HepG2 (cell line): ENCODE results near the gene GSK3A. TPM values are rescaled to one million over a fixed set of nuclear protein-coding genes. Genes with fewer than 3 reads are reported as not detected.
A peak's percentile ranks its signal among the peaks of the same experiment; 100 is the strongest.

Source experiments
- AGO1 ChIP-seq: fragments of 200-400 bp; formaldehyde crosslinking; IDR thresholded peaks from 2 replicates; pipeline ENCODE4 v1.6.1; 2017; ENCODE audit warnings: mild to moderate bottlenecking, low read depth, low read length, moderate library complexity; ENCODE audit not compliant: poor library complexity, severe bottlenecking
- ATF7-NPFF ChIP-seq: sonication (generic); formaldehyde crosslinking; IDR thresholded peaks from 2 replicates; pipeline ENCODE4 v1.8.1; 2023; ENCODE audit warnings: mild to moderate bottlenecking, low read depth, missing genetic modification reagents, moderate library complexity
- CCDC6 ChIP-seq: sonication (generic); formaldehyde crosslinking; IDR thresholded peaks from 2 replicates; pipeline ENCODE4 v1.8.1; 2022; ENCODE audit warnings: mild to moderate bottlenecking, missing genetic modification reagents, moderate library complexity
- FOXK2 ChIP-seq: fragments of 450-650 bp; IDR thresholded peaks from 2 replicates; pipeline ENCODE4 v1.6.1; 2016
- GLI4 ChIP-seq: sonication (generic); formaldehyde crosslinking; IDR thresholded peaks from 2 replicates; pipeline ENCODE4 v1.5.1; 2020; ENCODE audit warnings: missing genetic modification reagents, mild to moderate bottlenecking, moderate library complexity, borderline replicate concordance
- HMGA1 ChIP-seq: sonication (generic); formaldehyde crosslinking; conservative IDR thresholded peaks from 2 replicates; pipeline ENCODE4 v1.4.0; 2020; ENCODE audit warnings: missing genetic modification reagents
- IRF9 ChIP-seq: sonication (generic); formaldehyde crosslinking; IDR thresholded peaks from 2 replicates; pipeline ENCODE4 v1.8.0; 2022; ENCODE audit warnings: missing genetic modification reagents, mild to moderate bottlenecking, borderline replicate concordance
- KLF9 ChIP-seq: IDR thresholded peaks from 2 replicates; pipeline ENCODE4 v1.6.1; 2016; ENCODE audit warnings: low read depth
- PLSCR1 ChIP-seq: sonication (generic); formaldehyde crosslinking; IDR thresholded peaks from 2 replicates; pipeline ENCODE4 v1.5.0; 2020; ENCODE audit warnings: missing genetic modification reagents, mild to moderate bottlenecking, borderline replicate concordance
- TBX3 ChIP-seq: fragments of 450-650 bp; IDR thresholded peaks from 2 replicates; pipeline ENCODE4 v1.6.1; 2017; ENCODE audit warnings: antibody characterized with exemption, mild to moderate bottlenecking, inconsistent platforms, borderline replicate concordance
- TSC22D2 ChIP-seq: sonication (generic); formaldehyde crosslinking; IDR thresholded peaks from 2 replicates; pipeline ENCODE4 v1.5.1; 2020; ENCODE audit warnings: missing genetic modification reagents, mild to moderate bottlenecking, borderline replicate concordance
- ZBTB1 ChIP-seq: sonication (generic); formaldehyde crosslinking; IDR thresholded peaks from 2 replicates; pipeline ENCODE4 v1.4.0; 2020; ENCODE audit warnings: missing genetic modification reagents, borderline replicate concordance
- ZFP1 ChIP-seq: IDR thresholded peaks from 2 replicates; pipeline ENCODE4 v1.6.1; 2016
- ZNF275 ChIP-seq: sonication (generic); formaldehyde crosslinking; IDR thresholded peaks from 2 replicates; pipeline ENCODE4 v1.8.0; 2022; ENCODE audit warnings: missing genetic modification reagents, mild to moderate bottlenecking, inconsistent platforms, borderline replicate concordance
- ZNF484 ChIP-seq: sonication (generic); formaldehyde crosslinking; IDR thresholded peaks from 2 replicates; pipeline ENCODE4 v1.5.1; 2020; ENCODE audit warnings: mild to moderate bottlenecking, low read depth, missing genetic modification reagents, borderline replicate concordance
- ZNF501 ChIP-seq: sonication (generic); formaldehyde crosslinking; IDR thresholded peaks from 2 replicates; pipeline ENCODE4 v1.5.1; 2020; ENCODE audit warnings: mild to moderate bottlenecking, moderate library complexity, missing genetic modification reagents
- ZNF547 ChIP-seq: sonication (generic); formaldehyde crosslinking; IDR thresholded peaks from 2 replicates; pipeline ENCODE4 v1.5.1; 2020; ENCODE audit warnings: mild to moderate bottlenecking, missing genetic modification reagents
- polyA plus RNA-seq, 8 experiments: library from polyadenylated mRNA; depleted of rRNA in 3 of 8; stranded (reverse) in 7 of 8; unstranded in 1 of 8; fragments of >200 nt; fragmentation: Illumina TruSeq in 4 of 8; extraction: Trizol in 4 of 8; gene quantifications; 2 replicates each; pipeline versions ENCODE4 v1.2.1 to v1.2.3, GENCODE V29; 2011 to 2016; ENCODE audit warnings: low read depth in 4 of 8, missing spikeins in 1 of 8, mixed read lengths in 1 of 8; ENCODE audit not compliant: insufficient read depth in 1 of 8
- total RNA-seq, 5 experiments: library from RNA; depleted of rRNA; stranded (reverse); fragments of >200 nt; fragmentation: Illumina TruSeq; extraction: Trizol; gene quantifications; 2 replicates each; pipeline ENCODE4 v1.2.3, GENCODE V29; 2016; ENCODE audit warnings: low read depth in 1 of 5
- TF ChIP-seq, protein P1 (sequence below): IDR thresholded peaks from 2 replicates; pipeline ENCODE4 v1.6.1; 2016; ENCODE audit warnings: mild to moderate bottlenecking, missing biosample characterization, missing genetic modification reagents
- TF ChIP-seq, protein P2 (sequence below), 2 experiments: sonication (generic) in 1 of 2; formaldehyde crosslinking in 1 of 2; IDR thresholded peaks; 2 replicates each; pipeline versions ENCODE4 v1.6.1 to v1.9.0; 2014 to 2022; ENCODE audit warnings: antibody characterized with exemption in 1 of 2, borderline replicate concordance in 1 of 2, inconsistent platforms in 1 of 2, low read depth in 1 of 2, missing genetic modification reagents in 1 of 2

Gene GSK3A
- total and polyA plus RNA-seq, 2 of the 13 experiments (the other 11 are each of a cell fraction or from before 2014, with no cell fraction given) = 16.9 to 52.5 TPM

GRCh38 chr19:42254850-42255765 is 12.7 kb upstream of the GSK3A start, which contains the start of gene ERF (continued):
- TF ChIP-seq ZNF547 (no peak), HMGA1 (CRISPR knock-in tag) (no peak), ZNF484 (CRISPR knock-in tag) (no peak), ZFP1 (CRISPR knock-in tag) (no peak), IRF9 (CRISPR knock-in tag) (no peak), ZNF275 (CRISPR knock-in tag) (no peak; the same call in 1 of the 2 replicates), KLF9 (CRISPR knock-in tag) (no peak), FOXK2 (no peak), AGO1 (no peak), ZBTB1 (CRISPR knock-in tag) (no peak), ATF7-NPFF (0 out of 2 replicates have a peak, but pooled peaks have one; percentile 14), PLSCR1 (no peak), ZNF501 (CRISPR knock-in tag) (peak; percentile 10; the same call in 1 of the 2 replicates), CCDC6 (no peak), GLI4 (no peak), TSC22D2 (CRISPR knock-in tag) (no peak), TBX3 (no peak)
- TF ChIP-seq, protein P1, sequence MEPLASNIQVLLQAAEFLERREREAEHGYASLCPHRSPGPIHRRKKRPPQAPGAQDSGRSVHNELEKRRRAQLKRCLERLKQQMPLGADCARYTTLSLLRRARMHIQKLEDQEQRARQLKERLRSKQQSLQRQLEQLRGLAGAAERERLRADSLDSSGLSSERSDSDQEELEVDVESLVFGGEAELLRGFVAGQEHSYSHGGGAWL (CRISPR knock-in tag) = no peak
- TF ChIP-seq, protein P2, sequence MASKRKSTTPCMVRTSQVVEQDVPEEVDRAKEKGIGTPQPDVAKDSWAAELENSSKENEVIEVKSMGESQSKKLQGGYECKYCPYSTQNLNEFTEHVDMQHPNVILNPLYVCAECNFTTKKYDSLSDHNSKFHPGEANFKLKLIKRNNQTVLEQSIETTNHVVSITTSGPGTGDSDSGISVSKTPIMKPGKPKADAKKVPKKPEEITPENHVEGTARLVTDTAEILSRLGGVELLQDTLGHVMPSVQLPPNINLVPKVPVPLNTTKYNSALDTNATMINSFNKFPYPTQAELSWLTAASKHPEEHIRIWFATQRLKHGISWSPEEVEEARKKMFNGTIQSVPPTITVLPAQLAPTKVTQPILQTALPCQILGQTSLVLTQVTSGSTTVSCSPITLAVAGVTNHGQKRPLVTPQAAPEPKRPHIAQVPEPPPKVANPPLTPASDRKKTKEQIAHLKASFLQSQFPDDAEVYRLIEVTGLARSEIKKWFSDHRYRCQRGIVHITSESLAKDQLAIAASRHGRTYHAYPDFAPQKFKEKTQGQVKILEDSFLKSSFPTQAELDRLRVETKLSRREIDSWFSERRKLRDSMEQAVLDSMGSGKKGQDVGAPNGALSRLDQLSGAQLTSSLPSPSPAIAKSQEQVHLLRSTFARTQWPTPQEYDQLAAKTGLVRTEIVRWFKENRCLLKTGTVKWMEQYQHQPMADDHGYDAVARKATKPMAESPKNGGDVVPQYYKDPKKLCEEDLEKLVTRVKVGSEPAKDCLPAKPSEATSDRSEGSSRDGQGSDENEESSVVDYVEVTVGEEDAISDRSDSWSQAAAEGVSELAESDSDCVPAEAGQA (IDR thresholded peaks at IDR 0.05; ENCODE audit: low read depth) = no peak
- TF ChIP-seq, protein P2 (CRISPR knock-in tag; IDR thresholded peaks at IDR 0.05; ENCODE audit: borderline replicate concordance) = no peak
